HT1080 (cell line): ENCODE results near the gene NT5E. TPM values are rescaled to one million over a fixed set of nuclear protein-coding genes. Genes with fewer than 3 reads are reported as not detected.
"Not testable (repeated sequence)": the region's sequence is repeated elsewhere in the genome, so short reads cannot be mapped to it uniquely, and the experiment has no call there.

Experiments used
- DNase-seq: peaks from one replicate; pipeline ENCODE4 v3.0.0-alpha.2; 2015; ENCODE audit warnings: low read depth
- polyA plus RNA-seq, 2 experiments: library from polyadenylated mRNA; depleted of rRNA; stranded (reverse); fragments of >200 nt; gene quantifications; 2 replicates each; pipeline ENCODE4 v1.2.3, GENCODE V29; 2015
- total RNA-seq: library from RNA; depleted of rRNA; stranded (reverse); fragments of >200 nt; shearing (Covaris generic); gene quantifications from 2 replicates; pipeline ENCODE4 v1.2.3, GENCODE V29; 2014; rRNA removed

Gene NT5E
- 0.47 and 1.3 TPM in 2 replicates for total RNA-seq
- 0.26 and 0.29 TPM in 2 replicates for polyA plus RNA-seq (2015; cell fraction: cytosol; rRNA removed)
- polyA plus RNA-seq (2015; cell fraction: nucleus; rRNA removed): 0.99 and 1.3 TPM in 2 replicates

GRCh38 chr6:85449818-85450759 is at the start of gene NT5E:
Gene NT5E, plus strand, starts transcription at chr6:85450083. Its CDS starts 57 bp downstream, at chr6:85450140.
- DNase-seq: no peak

GRCh38 chr6:85400331-85400730 is 49.6 kb upstream of the NT5E start:
- DNase-seq: no peak

GRCh38 chr6:85401186-85402021 is 48.5 kb upstream of the NT5E start:
- DNase-seq: no peak

GRCh38 chr6:85402071-85402470 is 47.8 kb upstream of the NT5E start:
- no peak for DNase-seq

GRCh38 chr6:85402922-85403321 is 47.0 kb upstream of the NT5E start:
- no peak for DNase-seq

- DNase-seq: peak; percentile 92
Measured at GRCh38 chr6:85403331-85404015, 46.4 kb upstream of the NT5E start.

GRCh38 chr6:85404016-85404563 is 45.8 kb upstream of the NT5E start:
- not testable (repeated sequence) for DNase-seq

GRCh38 chr6:85404564-85405174 is 45.2 kb upstream of the NT5E start:
- peak; percentile 98 for DNase-seq

- DNase-seq: peak; percentile 58
Measured at GRCh38 chr6:85405175-85405852, 44.6 kb upstream of the NT5E start.

- no peak for DNase-seq
Measured at GRCh38 chr6:85405853-85406198, 44.1 kb upstream of the NT5E start.

GRCh38 chr6:85406641-85407075 is 43.2 kb upstream of the NT5E start:
- DNase-seq: no peak

- DNase-seq: no peak
Measured at GRCh38 chr6:85408039-85408438, 41.8 kb upstream of the NT5E start.

GRCh38 chr6:85412911-85413430 is 36.9 kb upstream of the NT5E start:
- DNase-seq: no peak

GRCh38 chr6:85416049-85416448 is 33.8 kb upstream of the NT5E start:
- no peak for DNase-seq

GRCh38 chr6:85416766-85417165 is 33.1 kb upstream of the NT5E start:
- no peak for DNase-seq

- DNase-seq: peak; percentile 48
Measured at GRCh38 chr6:85417336-85417735, 32.5 kb upstream of the NT5E start.

GRCh38 chr6:85418059-85418458 is 31.8 kb upstream of the NT5E start:
- peak; percentile 75 for DNase-seq

GRCh38 chr6:85419046-85419759 is 30.7 kb upstream of the NT5E start:
- no peak for DNase-seq

- DNase-seq: no peak
Measured at GRCh38 chr6:85420551-85420950, 29.3 kb upstream of the NT5E start.
